NOMO-1 treated with DMSO at 0.1 percent for 48 hours (cell line): ENCODE data around the gene SEC24D.
A peak's percentile ranks its signal among the peaks of the same experiment; 100 is the strongest.

Experiments
- DNase-seq: peaks from one replicate; lab custom pipeline; 2025; ENCODE audit not compliant: unreplicated experiment; lab: John Stamatoyannopoulos, UW

The SEC24D gene

GRCh38 chr4:118755438-118756226 is 80.3 kb downstream of the SEC24D start:
- no peak for DNase-seq

GRCh38 chr4:118754890-118755289 is 81.0 kb downstream of the SEC24D start:
- DNase-seq = no peak

DNA sequence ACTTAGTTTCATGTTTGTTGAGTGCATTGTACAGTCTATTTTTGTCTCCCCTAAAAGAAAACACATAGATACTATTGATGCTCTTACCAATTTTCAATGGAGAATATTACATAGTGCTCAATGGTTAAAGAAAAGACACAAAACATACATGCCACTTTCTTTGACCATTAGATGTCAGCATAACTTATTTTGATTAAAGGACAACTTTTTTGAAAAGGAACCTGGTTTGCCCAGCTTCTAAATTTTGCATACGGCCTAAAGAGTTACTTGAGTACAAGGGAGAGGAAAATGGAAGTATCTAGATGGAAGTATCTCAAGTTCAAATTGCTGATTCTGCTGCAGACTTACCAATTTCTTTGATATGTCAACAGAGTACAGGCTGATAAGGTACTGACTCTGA is 82.2 kb downstream of the SEC24D start:
- no peak for DNase-seq

GRCh38 chr4:118753096-118753495 is 82.8 kb downstream of the SEC24D start:
- no peak for DNase-seq

DNA sequence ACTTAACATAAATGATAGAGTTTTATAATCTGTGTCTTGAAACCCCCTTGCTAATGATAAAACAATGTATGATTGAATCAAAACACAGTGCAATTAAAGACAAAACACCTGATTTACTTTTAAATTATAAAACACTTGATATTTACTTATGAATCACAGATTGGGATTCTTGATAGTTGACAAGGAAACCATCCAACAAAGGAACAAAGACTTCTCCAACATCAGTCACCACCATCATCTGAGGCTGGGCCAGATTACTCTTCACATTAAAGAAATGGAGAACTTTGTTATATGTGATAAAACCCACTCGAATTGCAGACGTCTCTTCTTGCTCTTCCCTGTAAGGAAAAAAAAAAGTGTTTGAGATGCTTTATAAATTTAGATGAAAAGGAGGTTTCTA is 83.4 kb downstream of the SEC24D start:
- DNase-seq = no peak

- no peak for DNase-seq
Measured at GRCh38 chr4:118751629-118752323, 84.2 kb downstream of the SEC24D start.

- no peak for DNase-seq
Measured at GRCh38 chr4:118749347-118749988, 86.5 kb downstream of the SEC24D start.

GRCh38 chr4:118746251-118746919 is 89.5 kb downstream of the SEC24D start:
- DNase-seq = no peak

- DNase-seq = no peak
Measured at GRCh38 chr4:118745357-118745756, 90.6 kb downstream of the SEC24D start.

DNA sequence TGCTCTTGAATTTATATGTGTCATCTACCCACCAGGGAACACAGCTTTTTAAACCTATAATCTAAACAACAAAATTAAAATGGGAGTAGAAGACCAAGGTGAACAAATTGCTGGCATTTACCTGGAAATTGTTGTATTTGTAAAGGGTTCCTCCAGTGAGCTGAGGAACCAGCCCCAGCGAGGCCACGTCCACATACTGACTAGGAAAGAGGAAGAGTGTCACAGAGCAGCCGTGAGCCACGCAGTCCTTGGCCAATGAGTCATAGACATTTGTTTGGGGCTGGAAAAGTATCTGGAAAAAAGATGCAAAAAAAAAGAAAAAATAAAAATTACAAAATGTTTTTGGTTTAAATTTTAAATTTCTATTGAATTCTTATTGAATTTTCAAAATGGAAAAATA is 92.1 kb downstream of the SEC24D start:
- DNase-seq = peak; percentile 31

- DNase-seq = no peak
Measured at GRCh38 chr4:118742050-118742449, 93.9 kb downstream of the SEC24D start.

DNA sequence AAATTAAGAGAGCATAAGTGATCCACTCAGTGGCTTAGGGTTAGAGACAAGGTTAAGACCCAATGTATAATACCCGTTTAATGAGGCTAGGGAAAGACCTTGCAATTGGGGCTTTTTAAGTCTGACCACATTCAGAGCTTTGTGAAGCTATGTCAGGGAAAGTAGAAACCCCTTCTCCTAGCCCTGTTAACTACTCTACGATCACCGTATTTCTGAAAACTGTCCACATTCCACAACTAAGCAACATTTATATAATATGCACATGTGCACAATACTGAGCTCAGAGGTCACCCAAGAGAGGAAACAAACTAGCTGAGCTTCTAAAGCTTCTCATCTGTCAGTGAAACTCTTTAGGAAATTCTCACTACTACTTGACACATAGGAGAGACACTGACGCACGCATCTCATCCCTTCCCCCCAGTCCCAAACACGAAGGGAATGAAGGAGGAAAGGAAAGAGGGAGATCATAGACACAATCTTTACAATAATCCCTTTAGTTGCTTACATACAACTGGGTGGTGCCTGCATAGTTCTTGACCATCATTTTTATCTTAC is 94.5 kb downstream of the SEC24D start:
- DNase-seq = no peak

- no peak for DNase-seq
Measured at GRCh38 chr4:118740869-118741268, 95.1 kb downstream of the SEC24D start.

DNA sequence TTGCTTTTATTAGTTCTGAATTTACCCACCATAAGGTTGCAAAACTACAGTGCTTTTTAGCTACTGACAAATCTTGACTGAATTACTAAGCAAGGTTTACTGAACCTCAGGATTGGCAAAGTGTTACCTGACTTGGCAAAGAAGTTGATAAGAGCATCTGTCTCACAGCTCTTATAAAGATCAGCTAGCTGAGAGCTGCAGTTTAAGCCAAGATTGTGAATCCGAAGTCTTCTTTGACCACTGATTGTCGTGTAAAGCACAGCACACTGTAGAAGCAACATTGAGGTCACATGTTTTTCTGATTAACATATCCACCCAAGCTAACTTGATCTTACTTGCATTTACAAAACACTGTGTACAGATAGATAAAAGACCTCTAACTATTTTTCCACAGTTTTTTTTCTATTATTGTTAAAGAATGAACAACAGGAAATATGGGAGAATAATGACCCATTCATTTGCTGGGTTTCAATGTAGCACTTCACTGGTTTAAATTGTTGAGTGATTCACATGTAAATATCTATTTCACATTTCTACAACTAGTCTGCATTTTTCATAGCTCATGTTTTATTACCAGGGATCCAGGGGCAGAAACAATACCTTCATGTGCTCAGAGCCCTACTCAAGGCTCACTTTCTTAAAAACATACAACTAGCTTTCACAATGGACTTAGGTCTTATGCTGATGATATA is 96.8 kb downstream of the SEC24D start:
- DNase-seq = no peak

DNA sequence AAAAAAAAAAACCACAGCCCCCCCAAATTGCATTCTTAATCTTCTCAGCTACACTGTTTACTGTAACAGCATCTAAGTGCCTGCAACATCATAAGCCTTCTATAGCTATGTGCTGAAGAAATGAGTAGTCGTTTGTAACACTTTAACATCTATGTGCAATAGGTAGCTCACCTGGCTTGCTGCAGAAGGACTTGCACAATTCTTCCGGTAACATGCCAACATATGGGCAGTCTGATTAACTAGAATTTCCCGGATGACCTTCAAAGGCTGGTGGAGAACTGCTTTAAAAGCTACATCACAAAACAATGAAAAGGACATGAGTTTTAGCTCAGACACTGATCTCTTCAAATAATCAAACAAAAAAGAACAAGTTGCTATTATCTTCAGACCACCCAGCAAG is 97.8 kb downstream of the SEC24D start:
- DNase-seq = no peak

- no peak for DNase-seq
Measured at GRCh38 chr4:118736900-118737299, 99.0 kb downstream of the SEC24D start.

GRCh38 chr4:118734491-118735205 is 101.3 kb downstream of the SEC24D start:
- no peak for DNase-seq

- DNase-seq = no peak
Measured at GRCh38 chr4:118732591-118733330, 103.2 kb downstream of the SEC24D start.

DNA sequence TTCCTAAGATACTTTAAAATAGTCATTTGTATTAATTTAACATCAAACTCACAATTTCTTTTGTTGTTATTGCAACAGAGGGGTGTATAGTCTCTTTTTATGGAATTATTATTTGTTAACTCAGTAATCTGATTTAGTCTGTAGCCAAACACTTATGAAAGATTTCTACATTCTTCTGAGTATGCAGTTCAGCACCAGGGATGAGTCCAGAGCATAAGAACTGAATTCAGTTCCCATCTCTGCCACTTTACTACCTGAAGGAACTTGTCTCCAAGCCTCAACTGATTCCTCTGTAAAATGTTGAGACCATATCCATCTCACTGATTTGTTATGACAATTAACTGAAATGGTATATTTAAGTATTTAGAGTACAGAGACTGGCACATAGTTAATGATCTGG is 105.2 kb downstream of the SEC24D start:
- DNase-seq = no peak
